GM20431 (cell line): ENCODE measurements around the gene NES.

Source experiments
- in situ Hi-C: fragments of 300-500 bp; cut with MseI, MboI; formaldehyde crosslinking; loops from one replicate; pipeline ENCODE4 v1.15.0; 2020; ENCODE audit warnings: low sequenced_read_pairs; ENCODE audit not compliant: unreplicated experiment

The NES gene

GRCh38 chr1:156664767-156665411 is 12.3 kb downstream of the NES start:
- in situ Hi-C loops, result no loop called here

GRCh38 chr1:156664046-156664766 is 13.0 kb downstream of the NES start:
- in situ Hi-C loops, result no loop called here

- in situ Hi-C loops, result no loop called here
Observed at GRCh38 chr1:156663178-156663577, 14.0 kb downstream of the NES start.

GRCh38 chr1:156662800-156663055 is 14.5 kb downstream of the NES start:
- in situ Hi-C loops, result no loop called here

GRCh38 chr1:156662005-156662799 is 15.0 kb downstream of the NES start:
- in situ Hi-C loops, result no loop called here

GRCh38 chr1:156660752-156661112 is 16.5 kb downstream of the NES start:
- in situ Hi-C loops, result no loop called here

- in situ Hi-C loops, result no loop called here
Observed at GRCh38 chr1:156659988-156660751, 17.0 kb downstream of the NES start.

GRCh38 chr1:156659661-156659987 is 17.6 kb downstream of the NES start:
- in situ Hi-C loops, result no loop called here

- in situ Hi-C loops, result no loop called here
Observed at GRCh38 chr1:156658945-156659574, 18.1 kb downstream of the NES start.

GRCh38 chr1:156658496-156658895 is 18.7 kb downstream of the NES start:
- in situ Hi-C loops, result no loop called here

- in situ Hi-C loops, result no loop called here
Observed at GRCh38 chr1:156657741-156658319, 19.4 kb downstream of the NES start.

GRCh38 chr1:156656806-156657740 is 20.1 kb downstream of the NES start:
- in situ Hi-C loops, result no loop called here

- in situ Hi-C loops, result no loop called here
Observed at GRCh38 chr1:156655904-156656516, 21.2 kb downstream of the NES start.

GRCh38 chr1:156655151-156655903 is 21.9 kb downstream of the NES start:
- in situ Hi-C loops, result no loop called here

- in situ Hi-C loops, result no loop called here
Observed at GRCh38 chr1:156654700-156655099, 22.5 kb downstream of the NES start.

GRCh38 chr1:156652992-156653355 is 24.2 kb downstream of the NES start:
- in situ Hi-C loops, result no loop called here

- in situ Hi-C loops, result no loop called here
Observed at GRCh38 chr1:156652131-156652991, 24.8 kb downstream of the NES start.
